GM19372 (cell line): ENCODE results near the gene FAM181A.
A peak's percentile ranks its signal among the peaks of the same experiment; 100 is the strongest.

Experiments used
- ATAC-seq: cut with Tn5 transposase; IDR thresholded peaks from one replicate; pipeline ENCODE4 v1.9.1; 2021; ENCODE audit warnings: mild to moderate bottlenecking, low read depth, moderate library complexity; ENCODE audit not compliant: unreplicated experiment

FAM181A gene

DNA sequence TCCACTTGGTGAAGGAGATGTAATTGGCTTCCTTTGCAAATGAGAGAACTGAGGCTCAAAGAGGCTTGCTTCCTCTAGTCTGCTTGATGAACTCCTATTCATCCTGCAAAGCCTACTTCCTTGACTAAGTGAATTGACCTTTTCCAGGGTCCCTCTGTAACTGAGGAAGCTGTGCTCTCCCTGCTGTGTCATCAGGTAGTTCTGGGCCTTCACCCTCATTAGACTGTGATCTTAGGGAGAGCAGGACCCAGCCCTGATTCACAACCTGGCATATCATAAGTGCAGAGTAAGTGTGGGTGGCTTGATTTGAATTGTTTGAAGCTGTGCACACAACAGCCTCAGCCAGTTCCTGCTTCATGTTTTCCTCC lies 32.9 kb downstream of the FAM181A start:
- ATAC-seq = no peak

DNA sequence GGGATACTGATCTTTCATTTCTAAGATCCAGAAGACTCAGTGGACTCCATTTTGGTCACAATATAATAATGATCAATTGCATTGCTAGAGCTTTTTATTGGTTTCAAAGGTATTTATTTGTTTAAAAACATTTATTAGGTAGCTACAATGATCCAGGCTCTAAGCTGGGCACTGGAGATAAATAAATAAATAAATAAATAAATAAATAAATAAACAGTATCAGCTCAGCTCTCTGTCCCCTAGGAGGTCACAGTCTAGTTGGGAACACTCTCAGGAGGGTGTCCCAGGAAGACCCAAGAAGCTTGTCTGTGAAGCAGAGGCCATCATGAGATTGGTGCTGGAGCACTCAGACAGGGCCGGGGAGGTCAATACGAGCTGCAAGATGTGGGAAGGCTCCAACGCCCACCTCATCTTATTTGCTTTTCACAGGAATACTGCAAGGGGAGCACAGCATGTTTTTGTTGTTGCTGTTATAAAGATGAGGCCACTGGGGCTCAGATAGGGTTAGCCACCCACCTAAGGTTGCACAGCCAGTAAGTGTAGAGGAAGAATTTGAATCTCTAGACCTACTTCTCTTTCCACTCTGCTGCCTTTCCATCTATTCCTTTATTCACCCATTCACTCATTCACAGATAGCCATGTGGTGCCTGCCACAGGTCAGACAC lies 33.8 kb downstream of the FAM181A start:
- ATAC-seq = no peak

DNA sequence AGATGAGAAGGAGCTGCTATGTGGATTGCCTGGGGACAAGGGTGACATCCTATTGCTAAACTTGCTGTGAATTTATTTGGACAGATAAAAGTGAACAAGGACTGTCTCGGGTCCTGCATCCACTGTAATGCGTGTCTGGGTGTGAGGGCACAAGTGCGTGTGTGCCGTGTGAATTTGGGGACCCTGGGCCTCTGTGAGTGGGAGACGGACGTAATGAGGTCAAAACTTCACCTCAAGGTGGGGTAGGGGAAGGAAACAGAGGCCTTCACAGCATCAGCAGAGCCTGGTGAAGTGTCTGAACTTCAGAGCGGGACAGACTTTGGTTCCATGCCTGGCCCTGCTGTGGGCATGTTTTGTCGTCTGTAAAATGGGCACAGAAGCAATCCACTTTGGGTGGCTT lies 34.5 kb downstream of the FAM181A start:
- no peak for ATAC-seq

DNA sequence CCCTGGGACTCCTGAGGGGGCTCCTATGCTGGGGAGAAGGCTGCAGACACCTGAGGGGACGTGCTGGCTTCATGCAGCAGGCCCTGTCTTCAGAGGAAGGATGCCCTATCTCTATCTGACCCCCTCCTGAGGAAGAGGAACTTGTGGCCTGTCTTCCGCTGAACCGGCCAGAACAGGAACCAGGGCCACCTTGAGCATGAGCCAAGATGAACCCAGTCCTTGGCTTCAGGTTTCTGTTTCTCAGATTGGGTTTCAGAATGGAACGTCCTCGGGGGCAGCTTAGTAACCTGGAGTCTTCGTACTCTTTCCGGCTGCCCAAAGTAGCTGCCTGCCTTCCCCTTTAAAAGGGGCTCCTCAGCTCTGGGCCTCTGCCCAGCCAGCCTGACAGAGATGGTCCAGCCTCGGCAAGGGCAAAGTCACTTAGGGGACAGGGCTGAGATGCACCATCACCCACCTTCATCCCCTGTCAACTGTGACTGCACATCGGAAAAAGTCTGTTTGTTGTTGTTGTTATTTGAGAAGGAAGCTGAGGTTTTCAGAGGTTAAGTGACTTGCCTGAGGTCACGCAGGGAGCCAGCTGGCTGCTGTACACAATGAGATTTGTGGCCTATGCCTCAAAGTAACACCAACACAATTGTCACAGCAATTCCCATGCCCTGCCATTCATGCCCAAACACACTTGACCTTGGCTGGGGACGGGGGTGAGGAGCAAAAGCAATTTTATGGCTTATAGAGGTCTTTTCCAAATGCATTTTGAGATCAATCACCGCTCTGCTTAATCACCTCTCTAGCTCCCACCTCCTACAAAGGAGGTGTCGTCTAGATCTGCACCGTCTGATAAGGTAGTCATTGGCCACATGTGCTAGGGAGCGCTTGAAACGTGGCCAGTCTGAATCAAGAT lies 35.8 kb downstream of the FAM181A start:
- ATAC-seq = peak; percentile 52

DNA sequence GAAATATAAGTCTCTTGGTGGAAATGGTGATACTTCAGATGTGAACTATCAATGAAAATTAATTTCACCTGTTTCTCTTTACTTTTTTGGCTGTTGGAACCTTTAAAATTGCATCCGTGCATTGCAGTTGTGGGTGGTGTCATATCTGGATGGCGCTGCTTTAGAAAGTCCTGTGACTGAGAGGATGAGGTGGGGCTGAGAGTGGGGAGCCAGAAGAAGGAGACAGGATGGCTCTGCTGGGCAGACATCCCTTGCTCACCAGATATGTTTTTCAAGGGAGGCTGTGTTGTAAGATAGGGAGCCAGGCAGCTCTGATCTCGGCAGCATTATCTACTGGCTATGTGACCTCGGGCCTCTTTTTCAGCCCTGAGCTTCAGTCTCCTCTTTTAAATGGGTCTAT lies 36.5 kb downstream of the FAM181A start:
- no peak for ATAC-seq

DNA sequence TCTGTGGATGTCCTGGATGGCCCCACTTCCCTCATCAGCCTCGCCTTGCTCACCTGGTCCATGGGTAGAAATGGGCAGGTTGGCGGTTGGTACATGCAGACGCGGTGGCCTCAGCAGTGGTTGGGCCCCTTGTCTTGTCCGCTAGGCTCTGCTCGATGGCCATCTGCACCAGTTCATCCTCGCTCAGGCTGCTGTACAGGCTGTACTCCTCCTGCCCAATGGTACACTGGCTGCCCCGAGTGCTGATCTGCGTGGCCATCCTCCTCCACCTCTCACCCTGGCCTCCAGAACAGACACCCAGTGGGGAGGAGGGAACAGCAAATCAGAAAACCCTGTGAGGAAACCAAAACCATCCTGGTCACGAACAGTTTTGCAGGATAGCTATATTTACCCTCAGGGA lies 37.1 kb downstream of the FAM181A start:
- no peak for ATAC-seq

DNA sequence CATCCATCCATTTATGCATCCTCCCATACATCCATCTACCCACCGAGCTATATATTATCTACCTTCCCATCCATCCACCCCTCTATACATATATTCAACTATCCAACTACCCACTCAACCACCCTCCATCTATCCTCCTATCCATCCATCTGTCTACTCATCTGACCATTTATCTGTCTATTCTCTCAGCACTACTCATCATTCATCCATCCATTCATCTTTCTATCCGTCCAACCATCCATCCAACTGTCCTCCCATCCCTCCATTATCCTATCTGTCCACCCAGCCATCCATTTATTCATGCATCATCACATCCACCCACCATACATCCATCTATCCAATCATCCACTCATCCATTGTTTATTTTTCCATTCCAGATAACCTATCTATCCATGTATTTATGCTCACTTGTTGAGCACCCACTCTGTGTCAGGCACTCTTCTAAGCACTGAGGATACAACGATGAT lies 37.7 kb downstream of the FAM181A start:
- no peak for ATAC-seq

DNA sequence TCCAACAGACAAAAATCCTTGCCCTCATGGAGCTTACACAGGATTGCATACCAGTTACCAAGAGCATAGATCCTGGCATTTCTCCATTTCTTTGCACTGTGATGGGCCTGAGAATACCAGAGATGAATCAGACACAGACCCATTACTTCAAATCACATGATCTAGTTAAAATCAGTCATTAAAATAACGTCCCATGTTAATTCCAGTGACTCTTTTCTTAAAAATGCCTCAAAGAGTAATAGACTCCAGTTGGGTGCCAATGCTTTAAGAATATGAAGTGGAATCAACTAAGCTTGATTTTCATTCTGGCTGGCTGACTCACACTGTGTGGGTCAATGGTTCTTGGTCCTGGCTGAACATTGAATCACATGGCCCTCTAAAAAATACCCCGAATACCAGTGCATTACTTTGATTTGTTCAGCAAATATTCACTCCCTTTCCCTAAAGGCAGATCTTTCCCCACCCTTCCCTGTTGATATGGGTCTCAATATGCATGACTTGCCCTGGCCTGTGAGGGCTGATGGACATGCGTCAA lies 38.2 kb downstream of the FAM181A start:
- no peak for ATAC-seq

DNA sequence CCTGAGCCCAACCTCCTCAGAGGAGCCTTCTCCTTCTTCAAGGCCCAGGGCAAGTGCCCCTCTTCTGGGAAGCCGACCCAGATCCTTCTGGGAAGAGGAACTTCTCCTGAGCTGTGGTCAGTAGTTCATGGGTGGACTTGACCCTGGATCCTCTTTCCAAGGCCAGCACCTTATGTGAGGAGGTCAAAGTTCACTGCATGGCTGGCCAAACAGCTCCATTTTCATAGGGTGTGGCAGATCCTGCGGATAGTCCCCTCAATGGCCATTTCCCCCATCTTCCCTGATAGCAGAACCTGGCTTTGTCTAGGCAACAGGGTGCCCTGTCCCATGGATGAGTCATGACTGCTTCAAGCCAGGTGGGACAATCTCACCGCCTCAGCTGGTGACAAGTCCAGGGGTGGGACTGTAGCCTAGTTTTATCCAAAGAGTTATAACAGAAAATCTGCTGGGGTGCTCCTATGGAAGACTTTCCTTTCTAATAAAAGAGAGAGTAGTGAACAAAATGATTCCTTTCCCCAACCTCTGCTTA lies 38.9 kb downstream of the FAM181A start:
- ATAC-seq = no peak

DNA sequence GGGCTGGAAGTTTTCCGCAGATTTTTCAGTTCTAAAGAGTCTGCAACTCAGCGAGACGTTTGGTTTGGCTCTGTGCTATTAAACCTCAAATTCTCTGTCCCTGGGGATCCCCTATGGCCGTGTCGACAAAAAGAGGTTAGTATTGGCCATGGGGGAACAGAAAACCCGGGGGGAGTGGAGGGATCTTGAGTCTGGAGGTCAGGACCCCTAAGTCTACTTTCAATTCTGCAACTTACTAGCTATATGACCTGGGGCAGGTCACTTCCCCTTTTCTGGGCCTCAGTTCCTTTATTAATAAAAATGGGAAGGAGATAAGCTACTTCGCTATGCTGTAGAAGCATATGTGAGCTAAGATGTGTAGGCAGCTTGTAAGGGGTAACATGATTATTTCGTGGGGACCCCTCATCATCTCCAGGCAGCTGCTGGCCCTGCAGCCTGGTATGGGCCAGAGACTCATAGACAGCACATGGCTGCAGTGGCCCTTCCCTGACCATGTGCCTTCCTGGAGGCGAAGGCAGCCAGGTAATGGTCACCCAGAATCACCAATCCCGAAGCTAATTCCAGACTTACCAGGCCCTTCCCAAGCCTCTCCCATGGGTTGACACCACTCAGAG lies 40.6 kb downstream of the FAM181A start:
- peak; percentile 41 for ATAC-seq

DNA sequence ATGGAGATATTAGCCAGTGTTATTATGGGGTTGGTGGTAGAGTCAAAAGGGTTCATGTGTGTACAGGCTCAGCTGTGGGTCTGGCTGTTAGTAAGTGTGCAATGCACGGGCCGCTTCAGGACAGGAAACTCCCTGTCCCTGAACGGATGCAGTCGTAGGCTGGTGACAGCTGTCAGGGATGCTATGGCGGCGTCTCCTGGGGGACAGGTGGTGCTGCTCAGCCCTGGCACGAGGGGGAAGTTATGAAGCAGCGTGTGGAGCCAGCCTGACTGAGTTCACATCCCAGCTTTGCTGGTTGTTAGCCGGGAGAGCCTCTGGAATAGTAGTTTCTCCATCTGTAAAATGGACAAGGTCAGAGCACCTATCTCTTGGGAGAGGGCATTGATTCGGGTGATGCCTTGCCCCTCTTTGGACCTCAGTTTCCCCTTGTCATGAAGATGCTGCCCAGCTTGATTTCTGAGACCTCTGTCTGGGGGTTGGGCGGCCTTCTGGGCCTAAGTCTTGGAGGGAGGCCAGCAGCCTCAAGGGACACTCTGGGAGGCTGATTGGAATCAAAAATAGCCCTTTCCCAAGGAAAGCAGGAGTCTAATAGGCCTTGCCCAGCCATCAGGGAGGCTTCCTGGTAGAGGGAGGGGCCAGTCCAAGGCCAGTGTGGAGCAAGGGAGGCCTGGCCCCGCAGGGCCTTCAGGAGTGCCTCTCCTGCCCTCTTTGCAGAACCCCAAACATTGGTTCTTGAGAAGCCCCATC lies 42.1 kb downstream of the FAM181A start:
- ATAC-seq = no peak

DNA sequence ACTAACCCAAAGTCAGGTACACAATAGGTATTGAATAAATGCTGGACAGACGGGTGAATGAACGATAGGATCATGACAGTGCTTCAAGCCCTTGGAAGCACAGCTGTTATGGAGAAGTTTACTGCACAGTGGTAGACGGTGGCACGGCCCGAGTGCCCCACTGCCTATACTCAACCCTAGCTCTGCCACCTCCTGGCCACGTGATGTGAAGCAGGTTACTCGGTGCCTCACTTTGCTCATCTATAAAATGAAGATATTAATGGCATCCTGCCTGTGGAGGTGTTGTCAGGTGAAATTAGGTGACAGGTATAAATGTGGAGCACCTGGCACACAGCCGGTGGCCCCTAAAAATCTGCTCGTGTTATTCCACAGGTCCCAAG lies 43.4 kb downstream of the FAM181A start:
- no peak for ATAC-seq

DNA sequence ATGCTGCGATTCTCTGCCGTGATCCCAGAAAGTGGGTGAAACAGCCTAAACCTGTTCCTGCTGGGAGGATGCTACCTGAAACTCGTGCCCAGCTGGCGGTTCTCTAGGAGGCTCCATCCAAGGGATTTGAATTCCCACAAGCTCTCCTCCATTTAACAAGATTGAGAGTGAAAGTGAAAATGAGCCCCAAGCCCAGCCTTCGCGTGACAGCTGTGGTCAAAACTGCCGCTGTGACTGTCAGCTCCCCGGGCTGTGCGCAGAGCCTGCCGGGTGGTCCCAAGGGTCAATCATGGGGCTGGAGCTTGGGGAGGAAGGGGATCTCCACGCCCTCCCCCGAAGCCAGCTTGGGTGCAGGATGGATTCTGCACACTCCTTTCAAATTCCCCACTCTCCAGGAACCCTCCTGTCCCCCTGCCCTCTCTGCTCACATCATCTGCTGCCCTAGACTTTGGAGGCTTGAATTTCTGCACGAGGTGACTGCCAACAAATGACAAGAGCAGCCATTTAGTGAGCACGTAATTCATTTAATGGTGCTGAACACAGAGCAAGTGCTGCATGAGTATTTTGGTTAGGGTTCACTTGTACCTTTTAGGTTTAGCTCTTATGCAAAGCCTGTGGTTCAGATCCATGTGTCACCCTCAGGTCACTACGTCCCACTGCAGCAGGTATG lies 44.0 kb downstream of the FAM181A start:
- ATAC-seq = peak; percentile 40

DNA sequence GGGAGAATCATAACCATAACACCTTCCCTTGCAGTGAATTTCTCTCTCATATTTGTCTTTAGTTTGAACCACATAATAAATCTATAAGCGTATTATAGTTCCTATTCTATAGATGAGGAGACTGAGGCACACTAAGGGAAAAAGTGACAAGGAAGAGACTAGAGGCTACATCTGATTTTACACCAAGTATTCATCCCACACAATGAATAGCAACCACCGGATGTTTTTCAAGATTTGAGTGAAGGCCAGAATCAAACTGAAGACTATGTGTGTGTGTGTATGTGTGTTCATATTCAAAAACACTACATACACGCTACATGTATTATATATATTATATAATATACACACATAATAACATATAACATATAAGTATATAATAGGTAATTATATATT lies 44.5 kb downstream of the FAM181A start:
- ATAC-seq = peak; percentile 2

DNA sequence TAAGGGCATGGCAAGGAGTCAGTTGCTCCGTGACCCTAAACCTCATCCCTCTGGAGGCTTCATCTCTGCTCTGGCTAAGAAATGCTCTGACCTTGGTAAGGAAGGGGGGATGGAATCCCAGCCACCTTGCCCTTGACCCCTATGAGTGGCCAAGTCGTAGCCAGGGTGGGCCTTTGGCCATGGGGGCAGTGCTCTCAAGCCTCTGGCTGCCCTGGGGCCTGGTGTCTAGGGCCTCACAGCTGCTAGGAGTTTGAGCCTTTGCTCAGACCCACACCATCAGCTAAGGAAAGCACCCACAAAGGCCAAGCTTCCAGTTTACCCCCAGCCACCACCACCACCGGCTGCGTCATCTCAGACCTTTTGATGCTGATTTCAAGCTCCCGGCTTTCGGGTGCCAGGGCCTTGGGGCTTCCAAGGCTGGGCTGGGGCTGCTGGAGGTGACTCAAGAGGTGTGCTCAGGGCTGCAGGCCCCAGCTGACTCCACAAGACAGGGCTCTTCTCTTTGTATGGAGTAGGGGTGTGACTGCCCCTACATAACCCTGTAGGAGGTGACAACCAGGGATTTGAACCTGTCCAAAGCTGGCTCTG lies 45.6 kb downstream of the FAM181A start:
- ATAC-seq = no peak

DNA sequence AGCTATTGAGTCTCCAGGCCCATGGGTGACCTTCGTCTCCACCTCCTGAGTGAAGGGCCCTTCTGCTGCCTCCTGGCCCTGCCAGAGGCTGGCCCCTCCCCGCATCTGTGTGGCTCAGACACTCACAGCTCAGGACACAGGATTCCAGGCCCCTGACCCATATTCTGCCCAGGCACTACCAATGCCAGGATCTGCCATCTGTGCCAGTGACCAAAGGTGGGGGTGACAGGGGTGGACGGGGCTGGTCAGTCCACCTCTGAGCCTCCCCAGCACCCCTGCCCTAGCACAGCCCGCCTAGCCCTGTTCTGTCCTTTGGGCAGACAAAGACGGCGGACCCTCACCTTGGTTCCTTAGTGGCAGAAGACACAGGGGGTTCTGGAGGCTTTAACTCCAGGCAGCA lies 46.5 kb downstream of the FAM181A start:
- ATAC-seq = no peak

DNA sequence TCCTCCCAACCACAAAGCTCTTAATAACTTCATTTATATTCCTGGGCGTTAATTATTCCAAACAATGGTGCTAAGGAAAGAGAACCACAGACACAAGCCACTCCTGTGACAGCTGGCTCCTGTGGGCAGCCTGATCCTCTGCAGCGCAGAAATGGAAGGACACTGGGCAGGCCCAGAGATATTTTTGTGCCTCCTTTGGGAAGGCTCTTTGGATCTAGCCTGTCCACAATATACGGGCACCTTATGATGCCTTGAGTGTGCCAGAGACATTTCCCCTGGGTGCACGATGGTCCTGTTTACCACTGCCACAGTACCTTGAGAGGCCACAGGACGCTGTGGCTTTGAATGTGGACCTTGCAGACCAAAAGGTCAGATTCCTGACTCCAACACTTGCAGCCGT lies 47.2 kb downstream of the FAM181A start:
- no peak for ATAC-seq

DNA sequence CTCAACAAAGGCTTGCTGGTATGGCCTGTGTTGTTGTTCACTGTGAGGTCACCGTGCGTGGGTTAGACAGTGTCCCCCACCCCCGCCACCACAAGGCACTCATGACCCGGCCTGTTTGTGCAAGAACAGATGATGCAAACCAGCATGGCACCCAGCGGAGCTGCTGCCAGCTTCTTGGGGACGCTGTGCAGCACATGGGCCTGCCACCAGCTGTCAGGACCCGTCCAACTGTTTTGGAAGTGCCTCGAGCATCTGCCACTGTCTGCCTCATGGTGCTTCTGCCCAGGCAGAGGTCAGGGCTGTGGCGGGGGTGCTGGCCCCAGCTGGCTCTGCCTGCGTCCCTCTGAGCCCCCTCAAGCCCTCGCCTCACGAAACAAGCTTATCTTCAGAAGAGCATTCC lies 47.7 kb downstream of the FAM181A start:
- ATAC-seq = no peak

DNA sequence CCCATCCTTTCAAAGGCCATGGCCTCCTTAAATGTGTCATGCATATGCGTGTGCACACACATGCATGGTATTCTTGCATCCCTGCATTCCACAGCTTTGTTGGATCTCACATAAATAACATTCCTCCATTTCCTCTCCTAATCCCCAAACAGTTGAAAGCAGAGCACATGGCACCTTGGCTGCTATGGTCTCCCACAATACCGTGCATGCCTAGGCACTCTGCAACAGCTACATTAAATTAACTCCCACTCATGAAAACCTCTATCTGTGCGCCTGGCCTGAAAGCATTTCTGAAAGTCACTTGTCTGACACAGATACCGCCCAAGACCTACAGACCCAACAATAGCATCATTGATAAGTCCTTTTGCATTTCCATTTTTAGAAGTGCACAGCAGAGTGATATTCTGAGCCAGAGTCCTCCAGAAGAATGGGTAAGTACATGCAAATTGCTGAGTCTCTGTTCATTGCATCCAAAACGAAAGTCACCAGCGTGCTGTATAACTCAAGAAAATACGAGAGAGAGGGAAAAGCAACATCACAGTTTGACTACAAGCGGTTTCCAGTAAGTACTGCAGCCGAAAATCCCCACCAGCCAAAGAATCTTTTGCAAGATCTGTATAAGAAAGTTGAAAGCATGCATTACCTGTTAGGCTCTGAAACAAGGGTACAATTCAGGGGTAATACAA lies 48.8 kb downstream of the FAM181A start:
- ATAC-seq = peak; percentile 57
